GM21825 (cell line): ENCODE measurements around the gene CAPN11.
"Not testable (repeated sequence)": the region's sequence is repeated elsewhere in the genome, so short reads cannot be mapped to it uniquely, and the experiment has no call there.

ENCODE experiments used
- ATAC-seq: cut with Tn5 transposase; IDR thresholded peaks from one replicate; pipeline ENCODE4 v1.9.1; 2021; ENCODE audit warnings: mild to moderate bottlenecking, moderate library complexity; ENCODE audit not compliant: unreplicated experiment

CAPN11 gene

DNA sequence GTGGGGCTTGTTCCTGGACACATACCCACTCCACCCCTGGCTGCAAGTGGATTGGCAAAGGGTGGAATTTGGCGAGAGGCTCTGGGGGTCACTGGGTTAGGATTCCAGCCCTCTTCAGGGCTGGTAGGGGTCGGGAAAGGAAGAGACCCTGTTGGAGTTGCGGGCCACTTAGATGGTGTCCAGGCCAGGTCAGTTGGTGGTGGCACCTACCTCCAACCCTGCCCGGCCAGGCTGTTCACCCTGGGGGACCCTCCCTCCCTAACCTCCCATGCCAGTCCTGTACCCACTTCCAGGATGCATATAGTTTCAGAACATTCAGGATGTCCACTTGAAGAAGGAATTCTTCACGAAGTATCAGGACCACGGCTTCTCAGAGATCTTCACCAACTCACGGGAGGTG, 21.0 kb downstream of the CAPN11 start:
- ATAC-seq, result no peak

DNA sequence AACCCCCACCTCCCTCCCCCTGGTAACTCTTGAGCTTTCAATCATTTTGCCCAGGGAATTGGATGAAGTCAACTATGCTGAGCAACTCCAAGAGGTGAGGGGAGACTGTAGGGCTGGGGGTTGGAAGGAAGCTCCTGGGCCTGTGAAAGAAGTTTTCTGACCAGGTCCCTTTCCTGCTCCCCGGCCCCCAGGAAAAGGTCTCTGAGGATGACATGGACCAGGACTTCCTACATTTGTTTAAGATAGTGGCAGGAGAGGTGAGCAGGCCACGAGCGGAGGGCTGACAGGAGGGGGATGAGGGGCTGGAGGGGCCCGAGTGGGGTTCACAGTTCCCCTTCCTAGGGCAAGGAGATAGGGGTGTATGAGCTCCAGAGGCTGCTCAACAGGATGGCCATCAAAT, 21.8 kb downstream of the CAPN11 start:
- no peak for ATAC-seq

DNA sequence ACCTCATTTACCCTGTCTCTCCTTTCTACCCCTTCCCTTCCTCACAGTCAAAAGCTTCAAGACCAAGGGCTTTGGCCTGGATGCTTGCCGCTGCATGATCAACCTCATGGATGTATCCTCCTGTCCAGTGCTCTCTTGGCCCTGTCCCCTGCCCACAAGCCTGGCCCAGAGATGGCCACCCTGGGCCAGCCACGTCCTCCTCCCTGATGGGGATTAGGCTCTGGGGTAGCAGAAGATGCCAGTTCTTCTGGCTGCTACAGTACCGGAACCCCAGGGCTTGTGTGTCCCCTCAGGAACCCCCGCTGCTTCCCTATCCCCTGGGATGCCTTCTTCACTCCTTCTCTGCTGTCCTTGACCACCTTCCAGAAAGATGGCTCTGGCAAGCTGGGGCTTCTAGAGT, 22.3 kb downstream of the CAPN11 start:
- no peak for ATAC-seq

DNA sequence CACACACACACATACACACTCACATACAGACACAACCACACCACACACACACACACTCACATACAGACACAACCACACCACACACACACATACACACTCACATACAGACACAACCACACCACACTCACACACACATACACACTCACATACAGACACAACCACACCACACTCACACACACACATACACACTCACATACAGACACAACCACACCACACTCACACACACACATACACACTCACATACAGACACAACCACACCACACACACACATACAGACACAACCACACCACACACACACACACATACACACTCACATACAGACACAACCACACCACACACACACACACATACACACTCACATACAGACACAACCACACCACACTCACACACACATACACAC, 23.2 kb downstream of the CAPN11 start:
- not testable (repeated sequence) for ATAC-seq

DNA sequence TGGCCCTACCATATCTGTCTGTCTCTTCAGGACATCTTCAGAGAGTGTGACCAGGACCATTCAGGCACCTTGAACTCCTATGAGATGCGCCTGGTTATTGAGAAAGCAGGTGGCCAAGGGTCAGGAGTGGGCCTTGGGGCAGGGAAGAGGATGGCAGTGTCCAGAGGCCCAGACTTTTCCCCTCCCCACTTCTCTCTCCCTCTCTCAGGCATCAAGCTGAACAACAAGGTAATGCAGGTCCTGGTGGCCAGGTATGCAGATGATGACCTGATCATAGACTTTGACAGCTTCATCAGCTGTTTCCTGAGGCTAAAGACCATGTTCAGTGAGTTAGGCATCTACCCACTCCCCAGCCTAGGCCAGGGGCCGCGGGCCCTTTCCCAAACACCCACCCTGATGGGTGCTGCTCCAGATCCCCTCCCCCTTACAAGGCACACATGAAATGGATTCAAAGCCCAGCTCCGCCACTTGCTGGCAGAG, 24.3 kb downstream of the CAPN11 start:
- ATAC-seq, result no peak

DNA sequence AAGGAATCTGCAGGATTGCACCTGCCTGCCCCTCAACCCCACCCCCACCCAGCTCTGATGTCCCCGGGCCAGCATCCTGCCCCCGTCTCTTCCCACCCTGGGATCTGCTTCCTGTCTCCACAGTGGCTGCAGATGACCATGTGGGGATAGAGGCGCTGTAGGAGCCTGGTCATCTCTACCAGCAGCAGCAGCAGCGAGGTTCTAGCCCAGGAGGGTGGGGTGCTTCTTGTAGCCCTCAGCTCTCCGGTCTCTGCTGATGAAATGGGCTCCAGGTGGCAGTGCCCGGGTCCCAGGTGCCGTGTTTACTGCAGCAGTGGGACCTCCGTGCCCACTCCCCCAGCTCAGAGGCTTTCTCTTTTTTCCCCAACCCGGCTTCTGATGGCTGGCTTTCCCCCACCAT, 25.2 kb downstream of the CAPN11 start:
- ATAC-seq, result no peak

DNA sequence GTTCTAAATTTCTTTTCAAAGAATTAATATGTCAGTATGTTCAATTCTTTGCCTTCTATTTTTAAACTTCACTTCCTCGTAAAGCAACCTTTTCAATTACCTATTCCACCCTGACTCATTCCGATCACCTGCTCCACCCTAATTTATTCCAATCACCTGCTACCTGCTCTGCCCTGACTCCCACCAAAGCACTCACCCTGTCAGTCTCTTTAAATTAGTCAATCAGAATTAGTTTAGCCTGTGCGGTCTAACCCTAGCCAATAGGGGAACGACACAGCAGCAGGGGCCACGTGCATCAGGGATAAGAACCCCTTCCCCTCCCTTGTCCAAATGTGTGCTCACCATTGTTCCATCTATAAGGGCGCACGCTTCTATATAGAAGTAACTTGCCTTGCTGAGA, 26.7 kb downstream of the CAPN11 start:
- not testable (repeated sequence) for ATAC-seq

DNA sequence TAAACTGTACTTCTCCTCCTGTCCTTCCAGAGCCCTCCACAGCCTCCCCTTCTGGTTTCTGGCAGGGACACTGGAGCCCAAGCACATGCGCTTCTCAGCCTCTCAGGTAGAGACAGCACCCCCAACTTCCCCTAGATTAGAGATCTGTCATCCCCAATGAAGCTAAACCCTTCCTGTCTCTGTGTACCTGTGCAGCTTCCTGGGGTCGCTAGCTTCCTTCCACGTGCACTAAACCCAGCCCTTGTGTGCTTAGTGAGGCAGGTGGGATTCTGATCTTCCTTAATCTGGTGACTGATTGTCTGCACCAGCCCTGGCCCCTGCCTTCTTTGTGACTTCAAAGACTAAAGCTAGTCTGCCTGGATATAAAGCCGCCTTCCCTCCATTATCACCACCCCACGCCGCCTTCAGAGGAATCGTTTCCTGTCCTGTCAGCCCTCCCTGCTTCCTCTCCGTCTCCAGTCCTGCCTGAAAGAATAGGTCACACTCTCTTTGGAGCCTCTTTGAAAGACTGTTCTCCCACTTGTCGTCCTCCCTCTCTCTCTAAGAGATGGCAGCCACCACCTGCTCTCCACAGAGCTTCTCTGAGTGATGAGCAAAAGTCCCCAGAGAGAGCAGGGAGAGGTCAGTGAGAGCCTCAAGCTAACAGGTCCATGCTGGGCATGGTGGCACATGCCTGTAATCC, 27.5 kb downstream of the CAPN11 start:
- ATAC-seq, result no peak

DNA sequence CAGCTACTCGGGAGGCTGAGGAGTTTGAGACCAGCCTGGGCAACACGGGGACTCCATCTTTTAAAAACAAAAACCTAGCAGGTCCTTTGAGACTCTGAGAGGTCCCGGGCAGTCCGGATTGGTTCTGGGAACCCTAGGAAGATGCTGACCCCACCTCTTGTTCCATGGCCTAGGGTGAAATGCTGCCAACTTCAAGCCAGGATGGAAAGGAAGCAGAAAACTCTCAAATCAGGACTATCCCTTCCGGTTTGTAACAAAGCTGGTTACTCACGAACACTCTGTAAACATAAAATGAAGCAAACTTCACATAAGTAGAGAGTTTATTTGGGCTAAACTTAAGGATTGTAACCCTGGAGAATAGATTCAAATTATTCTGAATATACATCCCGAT, 28.0 kb downstream of the CAPN11 start:
- no peak for ATAC-seq

DNA sequence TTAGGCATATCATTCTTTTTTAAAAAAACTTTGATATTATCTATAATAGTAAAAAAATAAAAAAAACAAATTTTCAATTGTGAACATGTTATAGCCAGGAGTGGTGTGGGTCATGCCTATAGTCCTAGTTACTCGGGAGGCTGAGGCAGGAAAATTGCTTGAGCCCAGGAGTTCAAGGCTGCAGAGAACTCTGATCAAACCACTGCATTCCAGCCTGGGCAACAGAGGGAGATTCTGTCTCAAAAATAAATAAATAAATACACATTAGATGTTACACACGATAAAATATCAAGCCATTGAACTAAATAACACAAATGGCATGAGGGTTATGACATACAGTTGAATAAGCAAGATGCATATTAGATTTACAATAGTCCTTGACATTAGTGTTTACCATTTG, 30.2 kb downstream of the CAPN11 start:
- no peak for ATAC-seq

DNA sequence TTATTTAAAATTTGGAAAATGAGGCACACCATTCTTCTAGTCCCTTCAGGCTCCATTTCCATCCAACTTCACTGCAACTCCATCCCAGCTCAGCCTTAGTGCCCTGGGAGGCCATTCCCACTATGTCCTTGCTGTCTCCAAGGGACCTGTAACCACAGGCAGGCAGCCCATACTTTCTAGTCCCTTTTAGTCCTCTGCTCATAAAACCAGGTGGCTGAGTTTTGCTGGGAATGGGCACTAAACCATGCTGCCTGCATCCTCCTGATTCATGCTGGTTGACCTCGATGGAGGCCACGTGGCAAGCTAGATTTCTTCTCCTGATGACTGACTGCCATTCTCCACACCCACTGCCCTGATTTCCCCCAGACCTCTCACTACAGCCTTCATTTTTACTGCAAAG, 30.6 kb downstream of the CAPN11 start:
- no peak for ATAC-seq

DNA sequence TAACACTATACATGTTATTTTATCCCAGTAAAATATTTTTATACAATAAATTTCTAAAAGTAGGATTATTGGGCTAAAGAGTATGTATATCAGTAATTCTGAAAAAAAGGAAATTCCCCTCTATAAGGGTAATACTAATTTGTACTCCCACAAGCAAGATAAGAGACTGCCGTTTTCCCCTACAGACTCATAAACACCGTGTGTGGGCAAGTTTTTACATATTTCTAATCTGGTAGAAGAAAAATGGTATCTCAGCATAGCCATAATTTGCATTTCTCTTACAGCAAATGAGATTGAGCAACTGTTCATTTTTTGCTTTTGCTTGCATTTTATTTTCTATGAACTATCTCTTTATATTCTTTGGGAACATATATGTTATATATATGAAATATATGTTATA, 32.1 kb downstream of the CAPN11 start:
- no peak for ATAC-seq

DNA sequence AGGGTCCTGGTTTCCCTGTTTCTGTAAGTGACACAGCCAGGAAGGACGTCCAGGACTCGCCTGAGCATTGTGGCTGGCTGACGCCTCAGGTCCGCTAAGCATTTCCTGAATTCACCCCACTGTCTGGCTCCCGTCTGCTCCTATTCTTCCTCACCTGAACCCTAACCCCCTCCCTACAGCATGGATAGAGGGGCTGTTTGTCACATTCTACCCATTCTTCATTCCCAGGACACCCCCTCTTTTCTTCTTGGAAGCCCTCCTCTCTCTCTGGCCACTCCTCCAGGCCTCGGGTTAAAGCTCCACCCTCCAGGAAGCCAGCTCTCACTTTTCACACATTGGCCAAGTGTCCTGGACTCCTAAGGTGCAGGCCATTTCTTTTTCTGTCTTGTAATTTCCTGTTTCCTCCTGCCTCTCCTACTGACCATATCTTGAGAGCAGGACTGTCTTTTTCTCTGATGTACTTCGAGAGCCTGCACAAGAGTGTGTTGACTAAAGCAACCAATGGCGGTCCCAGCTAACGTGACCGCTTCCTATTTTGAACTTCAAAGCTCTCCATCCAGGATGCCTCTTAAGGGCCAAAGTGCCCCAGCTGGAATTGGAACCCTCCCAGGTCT, 33.9 kb downstream of the CAPN11 start:
- ATAC-seq, result no peak

DNA sequence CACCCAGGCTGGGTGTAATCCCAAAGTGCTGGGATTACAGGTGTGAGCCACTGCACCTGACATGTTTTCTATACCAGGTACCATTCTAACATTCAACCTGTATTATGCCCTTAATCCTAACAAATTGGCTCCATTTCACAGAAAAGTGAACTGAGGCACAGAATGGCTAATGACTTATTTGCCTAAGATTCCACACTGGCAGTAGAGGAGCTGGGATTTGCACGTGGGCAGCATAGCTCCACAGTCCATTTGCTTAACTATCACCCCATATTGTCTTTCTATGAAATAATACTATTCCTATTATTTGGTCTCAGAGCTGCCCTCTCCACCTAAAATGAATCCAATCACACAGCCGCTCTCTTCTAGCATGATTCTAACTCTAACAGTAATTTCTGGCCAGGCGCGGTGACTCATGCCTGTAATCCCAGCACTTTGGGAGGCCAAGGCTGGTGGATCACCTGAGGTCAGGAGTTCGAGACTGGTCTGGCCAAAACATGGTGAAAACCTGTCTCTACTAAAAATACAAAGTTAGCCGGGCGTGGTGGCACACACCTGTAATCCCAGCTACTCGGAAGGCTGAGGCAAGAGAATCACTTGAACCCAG, 34.8 kb downstream of the CAPN11 start:
- no peak for ATAC-seq

DNA sequence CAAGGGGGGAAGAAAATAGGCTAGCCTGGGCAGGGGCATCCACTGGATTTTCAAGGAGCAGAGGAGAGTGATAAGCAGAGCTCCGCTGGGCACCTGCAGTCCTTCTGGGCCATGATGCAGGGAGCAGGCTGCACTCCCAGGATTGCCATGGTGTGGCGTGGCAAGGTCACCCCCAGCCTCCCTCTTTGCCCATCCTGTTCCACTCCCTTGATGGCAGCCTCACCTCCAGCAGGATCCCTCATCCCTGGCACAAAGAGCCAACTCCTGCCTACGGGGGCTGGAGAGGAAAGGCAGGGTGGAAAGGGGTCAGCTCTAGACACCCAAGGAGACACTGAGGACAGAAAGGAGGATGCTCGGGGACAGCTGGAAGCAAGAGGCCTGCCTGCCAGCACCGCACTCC, 35.7 kb downstream of the CAPN11 start:
- no peak for ATAC-seq

DNA sequence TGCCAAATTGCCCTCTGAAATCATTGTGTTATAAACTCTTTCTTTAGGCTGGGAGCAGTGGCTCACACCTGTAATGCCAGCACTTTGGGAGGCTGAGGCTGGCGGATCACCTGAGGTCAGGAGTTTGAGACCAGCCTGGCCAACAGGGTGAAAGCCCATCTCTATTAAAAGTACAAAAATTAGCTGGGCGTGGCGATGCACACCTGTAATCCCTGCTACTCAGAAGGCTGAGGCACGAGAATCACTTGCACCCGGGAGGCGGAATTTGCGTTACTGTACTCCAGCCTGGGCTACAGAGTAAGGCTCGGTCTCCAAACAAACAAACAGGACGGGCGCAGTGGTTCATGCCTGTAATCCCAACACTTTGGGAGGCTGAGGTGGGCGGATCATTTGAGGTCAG, 37.7 kb downstream of the CAPN11 start:
- not testable (repeated sequence) for ATAC-seq

DNA sequence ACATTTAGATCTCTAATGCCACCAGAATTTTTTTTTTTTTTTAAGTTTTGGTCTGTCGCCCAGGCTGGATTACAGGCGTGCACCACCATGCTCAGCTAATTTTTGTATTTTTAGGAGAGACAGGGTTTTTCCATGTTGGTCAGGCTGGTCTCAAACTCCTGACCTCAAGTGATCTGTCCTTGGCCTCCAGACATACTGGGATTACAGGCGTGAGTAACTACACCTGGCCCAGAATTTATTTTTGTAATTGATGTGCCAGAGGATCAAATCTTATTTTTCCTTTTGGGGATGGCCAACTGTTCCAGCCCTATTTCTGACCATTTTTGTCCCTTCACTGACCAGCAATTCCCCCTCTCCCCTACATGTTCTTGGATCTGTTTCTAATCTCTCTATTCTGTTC, 40.1 kb downstream of the CAPN11 start:
- no peak for ATAC-seq

DNA sequence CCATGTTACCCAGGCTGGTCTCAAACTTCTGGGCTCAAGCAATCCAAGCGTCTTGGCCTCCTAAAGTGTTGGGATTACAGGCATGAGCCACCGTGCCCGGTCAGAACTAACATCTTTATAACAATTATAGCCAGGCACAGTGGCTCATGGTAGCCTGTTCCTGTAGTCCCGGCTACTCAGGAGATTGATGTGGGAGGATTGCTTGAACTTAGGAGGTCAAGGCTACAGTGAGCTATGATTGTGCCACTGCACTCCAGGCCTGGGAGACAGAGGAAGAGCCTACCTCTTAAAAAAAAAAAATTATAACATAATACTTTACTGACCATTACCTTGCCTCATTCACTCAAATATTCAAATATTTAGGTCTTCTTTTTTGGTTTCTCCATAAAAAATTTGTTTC, 41.3 kb downstream of the CAPN11 start:
- ATAC-seq, result no peak

DNA sequence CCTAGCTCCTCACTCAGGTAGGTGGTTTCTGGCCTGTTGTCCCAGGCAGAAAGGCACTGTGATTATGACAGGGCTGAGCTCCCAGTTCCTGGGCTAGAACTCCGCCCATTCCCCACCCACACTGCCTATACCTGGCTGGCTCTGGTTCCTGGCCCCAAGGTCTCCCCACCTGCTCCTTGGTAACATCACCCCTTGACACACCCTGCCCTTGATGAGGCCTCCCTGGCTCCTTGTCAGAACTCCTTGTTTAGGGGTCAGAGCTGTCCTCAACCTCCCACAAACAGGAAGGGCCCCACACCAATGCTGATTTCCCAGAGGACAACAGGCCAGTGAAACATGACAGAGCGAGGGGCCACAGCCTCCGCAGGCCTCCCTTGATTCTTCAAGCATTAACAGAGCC, 42.6 kb downstream of the CAPN11 start:
- ATAC-seq, result no peak

DNA sequence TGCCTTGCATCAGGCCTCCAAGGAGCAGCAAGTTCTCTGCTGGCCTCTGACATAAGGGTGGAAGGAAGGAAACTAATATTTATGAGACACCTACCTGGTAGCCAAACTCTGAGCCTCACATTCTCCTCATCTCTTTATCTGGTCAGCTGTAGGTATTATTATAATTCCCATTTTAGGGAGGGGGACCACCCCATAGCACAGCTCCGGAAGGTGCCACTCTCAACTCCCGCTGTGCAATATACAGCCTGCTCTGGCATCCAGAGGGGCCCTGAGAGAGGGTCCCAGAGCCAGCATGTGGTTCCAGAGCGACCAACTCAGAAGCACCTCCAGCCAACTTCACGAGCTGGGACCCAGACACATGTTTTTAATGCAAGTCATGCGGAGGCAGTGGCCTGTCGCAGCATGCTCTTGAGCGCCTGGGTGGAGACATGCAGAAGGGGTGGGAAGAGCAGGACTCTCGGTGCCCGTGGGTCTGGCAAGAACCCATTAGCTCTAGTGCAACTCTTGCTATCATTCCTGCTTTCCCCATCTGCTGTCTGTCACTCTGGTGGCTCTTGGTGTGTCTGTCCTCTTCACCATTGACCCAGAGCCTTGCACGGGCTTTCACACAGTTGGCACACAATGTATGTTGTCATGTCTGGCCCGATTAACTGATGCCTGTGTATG, 43.2 kb downstream of the CAPN11 start:
- no peak for ATAC-seq

DNA sequence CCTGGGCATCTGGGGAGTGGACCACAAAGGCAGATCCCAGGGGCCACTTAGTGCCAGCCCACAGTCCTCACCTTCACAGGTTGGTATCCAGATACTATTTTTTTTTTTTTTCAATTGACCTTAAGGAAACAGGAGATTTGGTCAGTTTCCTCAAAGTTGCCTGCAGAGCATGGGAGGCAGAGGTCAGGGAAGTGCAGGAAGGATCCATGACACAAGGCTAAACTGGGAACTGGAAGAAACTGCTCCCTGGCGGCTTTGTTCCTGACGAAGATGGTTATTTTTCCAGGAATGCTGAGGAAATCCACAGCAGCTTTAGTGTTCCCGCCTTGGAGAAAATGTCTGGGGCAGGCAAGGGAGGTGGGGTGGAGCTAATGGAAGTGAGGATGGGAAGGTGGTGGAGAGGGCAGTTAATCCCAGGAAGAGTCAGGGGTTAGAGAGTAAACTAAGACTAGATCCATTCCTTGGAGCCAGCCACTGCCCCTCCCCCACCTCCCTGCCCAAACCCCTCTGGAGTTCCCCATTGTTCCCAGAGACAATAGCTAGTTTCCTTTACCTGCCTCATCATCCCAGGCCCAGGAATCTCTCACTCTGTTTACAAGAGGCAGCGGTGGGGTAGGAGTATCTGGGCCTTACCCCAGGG, 43.8 kb downstream of the CAPN11 start:
- no peak for ATAC-seq
